Stimulated activated CD4-positive, alpha-beta T cell treated with anti-CD3 and anti-CD28 coated beads, Interleukin-15, amount 100 ng/mL, for 24 hours (primary cell): ENCODE results near the gene SLC30A2.

Experiments used
- DNase-seq: peaks from one replicate; pipeline ENCODE4 v3.0.0-alpha.2; 2020

Gene SLC30A2

DNA sequence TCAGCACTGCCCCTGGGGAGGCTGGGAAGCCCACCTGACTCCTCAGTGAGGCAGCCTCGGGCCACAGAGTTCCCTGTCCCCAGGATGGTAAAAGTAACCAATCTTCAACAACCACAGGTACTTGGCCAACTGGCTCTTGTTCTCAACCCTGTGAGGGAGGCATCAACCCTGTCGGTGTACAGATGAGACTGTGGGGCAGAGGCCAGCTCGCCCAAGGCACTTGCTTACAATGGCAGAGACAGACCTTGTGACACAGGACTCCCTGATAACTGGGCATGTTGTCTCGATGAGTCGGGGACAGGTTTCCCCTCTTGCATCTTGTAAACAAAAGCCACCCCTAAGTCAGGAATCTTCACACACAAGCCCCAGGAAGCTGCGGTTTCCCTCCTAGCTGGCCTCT is 8.0 kb downstream of the SLC30A2 start:
- DNase-seq: no peak

DNA sequence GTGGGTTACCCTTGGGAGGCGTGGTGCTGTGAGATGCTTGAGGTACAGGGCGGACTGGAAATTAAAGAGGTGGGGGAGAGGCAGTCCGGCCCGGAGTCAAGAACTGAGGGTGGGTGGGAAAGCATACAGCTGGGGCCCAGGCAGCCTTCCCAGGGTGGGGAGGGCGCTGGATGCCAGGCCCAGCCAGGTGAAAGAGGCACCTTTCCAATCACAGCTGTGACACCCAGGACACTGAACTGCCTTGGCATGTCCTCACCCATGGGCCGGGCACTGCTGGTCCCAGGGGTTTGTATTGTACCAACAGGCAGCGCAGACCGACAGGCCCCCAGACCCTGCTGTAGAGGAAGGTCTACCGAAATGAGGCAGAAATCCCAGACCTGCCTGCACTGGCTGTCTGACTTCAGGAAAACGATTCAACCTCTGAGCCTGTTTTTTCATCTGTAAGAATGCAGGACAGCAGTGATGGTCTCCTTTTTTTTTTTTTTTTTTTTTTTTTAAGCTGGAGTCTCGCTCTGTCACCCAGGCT is 9.1 kb downstream of the SLC30A2 start:
- DNase-seq: no peak

DNA sequence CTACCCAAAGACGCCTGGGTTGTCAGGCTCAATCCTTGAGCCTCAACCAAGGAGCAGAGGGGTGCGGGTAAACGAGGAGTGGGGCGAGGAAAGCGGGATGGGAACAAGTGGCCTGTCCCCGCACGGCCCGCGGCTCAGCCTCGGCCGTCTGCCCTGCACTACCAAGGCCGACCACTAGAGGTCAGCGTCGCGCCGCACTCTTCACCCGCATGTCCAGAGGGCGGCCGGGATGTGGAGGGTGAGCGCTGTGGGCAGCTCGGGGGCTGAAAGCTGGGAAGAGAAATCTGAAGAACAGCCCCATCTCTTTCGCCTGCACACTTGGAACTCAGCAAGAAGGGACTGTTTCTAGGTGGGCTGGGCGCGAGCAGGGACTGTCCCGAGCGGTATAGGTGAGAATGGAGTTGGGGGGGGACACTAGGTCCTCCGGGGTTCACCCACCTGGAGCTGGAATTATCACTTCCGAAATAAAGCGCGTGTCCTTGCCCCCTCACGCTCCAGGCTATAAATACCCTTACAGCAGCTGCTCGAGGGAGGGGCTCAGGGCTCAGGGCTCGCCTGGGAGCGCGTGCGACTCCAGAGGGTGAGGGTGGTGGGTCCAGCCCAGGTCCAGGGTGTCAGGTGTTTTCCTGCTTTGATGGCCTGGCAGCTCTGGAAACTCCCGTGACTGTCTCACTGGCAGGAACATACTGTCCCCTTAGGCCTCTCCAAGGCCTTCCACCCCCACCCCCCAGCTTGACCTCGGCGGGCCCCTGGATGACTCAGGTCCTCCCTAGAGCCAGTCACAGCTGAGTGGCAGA is 9.8 kb downstream of the SLC30A2 start:
- DNase-seq: peak; percentile 83

DNA sequence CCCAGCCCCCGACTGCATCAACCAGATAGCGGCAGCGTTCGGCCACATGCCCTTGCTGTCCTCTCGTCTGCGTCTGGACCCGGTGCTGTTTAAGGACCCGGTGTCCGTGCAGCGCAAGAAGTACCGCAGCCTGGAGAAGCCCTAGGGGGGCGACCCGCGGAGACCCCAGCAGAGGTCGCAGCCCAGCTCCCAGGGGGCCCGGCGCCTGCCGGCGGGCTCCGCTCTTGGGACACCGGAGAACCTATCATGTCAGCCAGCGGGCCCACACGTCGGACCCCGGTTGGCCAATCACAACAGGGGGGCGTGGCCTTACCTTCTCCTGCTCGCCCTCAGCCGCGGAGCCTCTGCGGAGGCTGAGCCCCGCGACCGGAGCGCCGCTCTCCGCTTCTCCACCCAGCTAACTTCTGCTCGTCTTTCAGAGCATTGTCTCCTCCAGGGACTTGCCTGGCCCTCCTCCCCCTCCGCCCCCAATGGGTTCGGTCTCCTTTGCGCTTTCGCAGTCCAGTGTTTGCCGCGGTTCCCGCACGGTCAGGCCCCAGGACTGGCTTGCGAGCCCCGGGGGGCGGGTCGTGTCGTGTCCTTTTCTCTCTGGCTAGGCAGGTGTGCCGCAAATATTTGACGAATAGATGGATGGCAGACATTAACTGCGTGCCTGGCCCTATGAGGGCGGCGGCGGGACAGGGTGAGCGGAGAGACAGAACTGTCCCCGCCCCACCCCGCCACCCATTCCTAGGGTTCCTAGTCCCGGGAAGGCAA is 10.5 kb downstream of the SLC30A2 start:
- DNase-seq: peak; percentile 97

DNA sequence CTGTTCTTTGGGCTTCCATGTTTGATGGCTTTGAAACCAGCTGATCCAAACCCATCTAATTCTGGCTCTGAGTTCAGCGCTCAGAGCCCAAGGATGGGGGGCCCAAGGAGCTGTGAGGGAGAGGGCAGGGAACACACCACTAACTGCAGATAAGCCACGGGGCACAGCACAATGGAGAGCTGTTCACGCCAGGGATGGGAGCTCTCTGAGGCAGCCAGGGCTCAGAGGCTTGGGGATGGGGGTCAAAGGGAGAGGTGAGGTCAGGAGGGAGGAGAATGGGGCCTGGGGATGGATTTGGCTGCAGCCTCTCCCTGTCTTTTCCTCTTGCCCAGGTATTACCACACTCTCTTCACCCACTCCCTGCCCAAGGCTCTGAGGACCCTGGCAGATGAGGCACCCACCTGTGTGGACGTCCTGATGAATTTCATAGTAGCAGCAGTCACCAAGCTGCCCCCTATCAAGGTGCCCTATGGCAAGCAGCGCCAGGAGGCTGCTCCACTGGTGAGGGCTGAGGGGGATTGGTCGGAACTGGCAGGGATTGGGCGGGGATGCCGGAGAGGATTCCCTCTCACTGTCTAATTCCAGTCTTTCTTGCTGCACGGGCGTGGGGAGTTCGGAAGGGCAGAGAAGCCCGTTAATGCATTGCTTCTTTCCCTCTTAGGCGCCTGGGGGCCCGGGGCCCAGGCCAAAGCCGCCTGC is 11.3 kb downstream of the SLC30A2 start:
- no peak for DNase-seq

DNA sequence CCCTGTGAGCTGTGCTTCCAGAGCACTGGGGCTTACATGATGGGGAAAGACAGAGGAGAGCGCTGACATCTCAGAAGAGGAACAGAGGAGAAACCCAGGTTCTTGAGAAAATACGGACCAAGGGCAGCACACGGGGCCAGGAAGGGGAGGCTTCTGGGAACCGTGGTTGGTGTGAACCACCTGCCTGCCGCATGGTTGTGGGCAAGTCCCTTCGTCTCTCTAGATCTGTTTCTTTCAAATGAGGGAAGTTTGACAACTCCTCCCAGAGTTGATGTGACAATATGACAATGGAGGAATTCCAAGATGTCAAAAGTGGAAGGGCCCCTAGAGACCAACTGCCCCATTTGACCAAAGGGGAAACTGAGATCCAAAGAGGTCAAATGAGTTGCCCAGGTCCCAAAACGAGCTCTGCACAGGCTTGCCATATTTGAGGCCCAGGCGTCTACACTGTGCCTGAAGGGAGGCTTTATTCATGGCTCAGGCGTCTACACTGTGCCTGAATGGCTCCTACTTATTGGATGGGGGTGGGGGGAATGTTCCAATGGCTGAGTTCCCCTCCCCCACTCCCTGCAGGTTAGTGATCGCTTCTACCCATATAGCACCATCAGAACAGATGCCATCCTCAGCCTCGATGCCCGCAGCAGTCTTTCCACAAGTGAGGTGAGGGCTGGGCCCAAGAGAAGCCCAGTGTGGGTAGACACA is 13.1 kb downstream of the SLC30A2 start:
- no peak for DNase-seq

- DNase-seq: no peak
Observed at GRCh38 chr1:26031611-26032220, 14.2 kb downstream of the SLC30A2 start.

GRCh38 chr1:26031196-26031595 is 14.7 kb downstream of the SLC30A2 start:
- no peak for DNase-seq

DNA sequence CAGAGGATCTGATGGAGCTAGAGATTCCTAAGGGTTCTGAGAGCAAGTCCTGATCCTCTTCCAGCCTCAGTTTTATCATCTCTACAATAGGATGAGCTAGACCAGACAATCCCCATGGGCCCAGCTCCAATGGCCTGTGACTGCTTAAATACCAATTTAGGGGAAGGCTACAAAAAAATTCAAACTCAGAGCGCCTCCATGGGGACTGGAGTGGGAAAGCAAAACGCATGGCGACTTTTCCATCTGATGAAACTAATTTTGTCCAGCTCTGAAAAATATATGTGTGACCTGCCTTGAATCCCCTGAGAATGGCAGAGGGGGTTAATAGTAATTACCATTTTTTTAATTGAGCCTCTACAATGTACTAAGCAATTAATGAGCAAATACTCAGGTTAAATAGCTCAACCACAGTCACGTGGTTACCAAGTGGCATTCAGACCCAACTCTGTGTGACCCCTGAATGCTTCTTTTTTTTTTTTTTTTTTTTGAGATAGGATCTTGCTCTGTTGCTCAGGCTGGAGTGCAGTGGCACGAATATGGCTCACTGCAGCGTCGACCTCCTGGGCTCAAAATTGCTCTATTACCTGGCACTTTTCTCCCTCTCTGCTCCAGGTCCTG is 15.9 kb downstream of the SLC30A2 start:
- no peak for DNase-seq

DNA sequence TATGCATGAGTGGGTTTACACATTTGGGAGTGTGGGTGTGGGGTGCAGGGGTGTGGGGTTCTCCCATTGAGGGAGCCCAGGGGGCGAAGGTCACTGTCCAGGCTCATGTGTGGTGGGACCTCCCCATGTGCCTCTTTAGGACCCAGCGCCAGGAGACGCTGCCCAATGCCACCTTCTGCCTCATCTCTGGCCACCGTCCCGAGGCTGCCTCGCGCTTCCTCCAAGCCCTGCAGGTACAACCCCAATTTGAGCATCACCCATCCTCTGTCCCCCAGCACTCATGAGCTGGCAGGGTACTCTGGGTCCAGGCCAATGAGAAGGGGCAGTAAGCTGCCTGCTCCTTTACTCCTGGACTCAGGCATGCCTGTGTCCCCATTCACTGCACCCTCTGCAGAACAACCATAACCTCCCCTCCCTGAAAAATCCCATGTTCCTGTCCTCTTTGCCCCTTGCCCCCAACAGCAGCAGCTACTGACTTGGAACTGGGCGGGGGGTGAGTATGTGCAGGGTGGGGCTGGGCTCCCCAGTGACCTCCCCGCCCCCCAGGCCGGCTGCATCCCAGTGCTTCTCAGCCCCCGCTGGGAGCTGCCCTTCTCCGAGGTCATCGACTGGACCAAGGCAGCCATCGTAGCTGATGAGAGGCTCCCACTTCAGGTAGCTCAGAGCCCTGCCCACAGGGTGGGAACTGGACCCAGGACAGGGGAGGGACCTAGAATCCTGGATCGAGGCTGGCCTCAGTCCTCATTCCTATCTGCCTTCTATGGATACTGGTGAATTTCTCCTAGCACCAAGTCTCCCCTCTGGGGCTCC is 16.7 kb downstream of the SLC30A2 start:
- no peak for DNase-seq

GRCh38 chr1:26028490-26028980 is 17.4 kb downstream of the SLC30A2 start:
- no peak for DNase-seq

GRCh38 chr1:26027716-26028489 is 18.0 kb downstream of the SLC30A2 start:
- no peak for DNase-seq

DNA sequence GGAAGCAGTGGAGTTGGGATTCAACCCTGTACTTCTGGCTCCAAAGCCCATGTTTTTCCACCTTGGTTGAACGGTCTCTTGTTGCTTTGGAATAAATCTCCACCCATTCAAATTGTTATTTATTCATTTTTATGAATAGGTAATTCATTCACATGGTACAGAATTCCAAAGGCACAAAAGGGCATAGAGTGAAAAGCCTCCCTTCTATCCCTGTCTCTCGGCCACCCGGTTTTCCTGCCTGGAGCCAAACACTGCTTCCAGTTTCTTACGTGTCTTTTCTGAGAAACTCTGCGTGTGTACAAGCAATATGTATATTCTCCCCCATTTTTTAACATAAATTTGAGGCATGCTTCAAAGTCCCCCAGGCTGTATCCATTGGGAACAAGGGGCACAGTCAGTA is 20.4 kb downstream of the SLC30A2 start:
- DNase-seq: no peak

GRCh38 chr1:26025060-26025459 is 20.9 kb downstream of the SLC30A2 start:
- DNase-seq: no peak

- DNase-seq: no peak
Observed at GRCh38 chr1:26023826-26024225, 22.1 kb downstream of the SLC30A2 start.

- DNase-seq: no peak
Observed at GRCh38 chr1:26023009-26023408, 22.9 kb downstream of the SLC30A2 start.

- no peak for DNase-seq
Observed at GRCh38 chr1:26022404-26022779, 23.5 kb downstream of the SLC30A2 start.

- no peak for DNase-seq
Observed at GRCh38 chr1:26021647-26022403, 24.1 kb downstream of the SLC30A2 start, which contains the start of gene EXTL1. Gene EXTL1 (plus strand): TSS chr1:26021775. CDS start chr1:26022647, 872 bp downstream.
